22Rv1 (cell line): ENCODE measurements around the gene PTPRE.
A peak's percentile ranks its signal among the peaks of the same experiment; 100 is the strongest.

Experiments used
- ZFX ChIP-seq: fragments of 450-650 bp; IDR thresholded peaks from 2 replicates; pipeline ENCODE4 v1.6.1; 2017; ENCODE audit warnings: antibody characterized with exemption, borderline replicate concordance
- TF ChIP-seq, protein P1 (sequence below): fragments of 450-650 bp; IDR thresholded peaks from 2 replicates; pipeline ENCODE4 v1.5.1; 2017; ENCODE audit warnings: mild to moderate bottlenecking

DNA sequence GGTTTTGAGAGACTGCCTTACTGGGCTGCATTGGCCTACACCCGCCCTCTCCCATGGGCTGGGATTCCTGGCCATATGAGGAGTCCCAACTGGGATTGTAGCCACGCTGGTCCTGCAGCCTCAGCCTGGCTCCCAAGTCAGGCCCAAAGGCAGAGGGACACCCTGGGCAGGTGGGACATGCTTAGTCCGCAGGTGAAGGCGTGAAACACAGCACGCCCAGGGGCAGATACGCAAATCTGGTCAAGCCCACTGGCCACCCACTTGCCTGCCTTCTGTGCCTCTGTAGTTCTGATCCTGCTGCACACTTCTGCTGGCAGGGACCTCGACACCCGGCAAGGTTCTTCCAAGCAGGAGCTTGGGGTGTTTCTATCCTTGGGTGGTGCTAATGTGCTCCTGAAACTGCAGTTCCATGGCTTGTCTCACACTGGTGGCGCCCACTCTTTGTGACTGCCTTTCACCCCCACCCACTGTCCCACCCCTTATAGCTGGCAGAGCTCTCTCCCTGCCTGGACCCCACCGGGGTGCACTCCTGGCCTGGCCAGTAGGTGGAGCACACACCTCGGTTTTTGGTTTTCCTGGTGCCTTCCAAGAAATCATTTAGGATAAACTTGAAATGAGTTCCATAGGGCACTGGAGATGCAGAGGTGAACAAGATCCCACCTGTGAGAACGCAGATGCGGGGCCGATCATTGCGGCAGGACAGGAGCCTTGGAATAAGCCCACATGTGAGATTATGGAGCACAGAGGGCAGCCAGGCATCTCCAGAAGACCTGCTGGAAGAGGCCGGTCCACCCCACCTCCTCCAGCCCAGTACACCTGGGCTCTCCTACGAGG lies 171.4 kb downstream of the PTPRE start:
- TF ChIP-seq, protein P1, sequence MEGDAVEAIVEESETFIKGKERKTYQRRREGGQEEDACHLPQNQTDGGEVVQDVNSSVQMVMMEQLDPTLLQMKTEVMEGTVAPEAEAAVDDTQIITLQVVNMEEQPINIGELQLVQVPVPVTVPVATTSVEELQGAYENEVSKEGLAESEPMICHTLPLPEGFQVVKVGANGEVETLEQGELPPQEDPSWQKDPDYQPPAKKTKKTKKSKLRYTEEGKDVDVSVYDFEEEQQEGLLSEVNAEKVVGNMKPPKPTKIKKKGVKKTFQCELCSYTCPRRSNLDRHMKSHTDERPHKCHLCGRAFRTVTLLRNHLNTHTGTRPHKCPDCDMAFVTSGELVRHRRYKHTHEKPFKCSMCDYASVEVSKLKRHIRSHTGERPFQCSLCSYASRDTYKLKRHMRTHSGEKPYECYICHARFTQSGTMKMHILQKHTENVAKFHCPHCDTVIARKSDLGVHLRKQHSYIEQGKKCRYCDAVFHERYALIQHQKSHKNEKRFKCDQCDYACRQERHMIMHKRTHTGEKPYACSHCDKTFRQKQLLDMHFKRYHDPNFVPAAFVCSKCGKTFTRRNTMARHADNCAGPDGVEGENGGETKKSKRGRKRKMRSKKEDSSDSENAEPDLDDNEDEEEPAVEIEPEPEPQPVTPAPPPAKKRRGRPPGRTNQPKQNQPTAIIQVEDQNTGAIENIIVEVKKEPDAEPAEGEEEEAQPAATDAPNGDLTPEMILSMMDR, result peak; percentile 79
- TF ChIP-seq ZFX, result no peak
